ENCODE data around the gene C10orf53. TPM values are rescaled to one million over a fixed set of nuclear protein-coding genes. Genes with fewer than 3 reads are reported as not detected.

The C10orf53 gene
- polyA plus RNA-seq, 1 of the 3 experiments (the other 2 are of a cell fraction), result not detected

DNA sequence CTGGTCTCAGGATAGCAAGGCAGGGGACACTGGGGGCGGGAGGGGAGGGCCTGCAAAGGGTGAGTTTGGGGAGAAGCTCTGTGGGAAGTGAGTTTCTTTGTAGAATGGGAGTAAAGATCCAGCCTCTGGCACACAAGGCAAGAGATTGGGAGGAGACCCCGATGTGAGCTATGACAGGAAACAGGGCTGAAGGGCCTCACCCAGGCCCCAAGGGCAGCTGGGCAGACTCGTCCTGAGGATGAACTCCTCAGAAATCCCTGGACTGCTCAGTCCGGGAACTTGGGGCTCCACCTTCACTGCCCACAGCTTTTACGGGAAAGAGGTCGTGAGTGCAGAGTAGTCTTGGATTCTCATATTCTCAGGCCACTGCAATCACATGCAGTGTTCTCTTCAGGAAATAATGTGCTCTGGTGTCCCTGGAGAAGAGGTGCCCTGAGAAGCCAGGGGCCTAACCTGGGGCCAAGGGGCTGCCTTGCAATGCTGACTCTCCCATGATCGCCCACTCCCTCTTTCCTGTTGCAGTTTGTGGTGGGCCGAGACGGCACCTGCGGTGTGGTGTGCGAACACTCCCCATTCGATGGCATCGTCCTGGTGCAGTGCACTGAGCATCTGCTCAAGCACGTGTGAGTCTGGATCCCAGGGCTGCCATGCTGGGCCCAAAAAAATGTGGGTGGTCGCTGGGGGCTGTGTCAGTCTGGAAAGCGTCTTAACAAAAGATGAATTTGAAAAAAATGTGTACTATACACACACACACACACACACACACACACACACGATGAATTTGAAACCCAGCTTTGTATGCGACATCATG lies 31.3 kb upstream of the C10orf53 start:
- Histone ChIP-seq H3K9me3 (no peaks in the 10 kb centered on the region), H4K20me1 (ENCODE audit: insufficient read depth) (no peaks in the 10 kb centered on the region), H2AFZ (ENCODE audit: low read depth) (no peak overlapping the region), H3K36me3 (replicated peaks in 1 of 2; ENCODE audit: control insufficient read depth in 1 of 2, insufficient read depth in 2 of 2, low read length in 1 of 2) (no peaks in the 10 kb centered on the region), H3K4me3 (ENCODE audit: low read depth in 2 of 2, low read length in 1 of 2) (no peak overlapping the region), H3K27me3 (ENCODE audit: insufficient read depth) (no peaks in the 10 kb centered on the region), H3K9ac (no peak overlapping the region), H3K9me2 (no peaks in the 10 kb centered on the region), H3K27ac (ENCODE audit: low read depth in 2 of 2, low read length in 1 of 2) (no peak overlapping the region), H3K79me2 (ENCODE audit: insufficient read depth) (no peaks in the 10 kb centered on the region), H3F3A (replicated peaks; ENCODE audit: insufficient read depth) (no peaks in the 10 kb centered on the region), H3K4me2 (no peak overlapping the region), H3K4me1 (ENCODE audit: control insufficient read depth in 1 of 2, insufficient read depth in 2 of 2, low read depth in 1 of 2, low read length in 1 of 2) (no peaks in the 10 kb centered on the region; a peak in 1 of 4 replicates)
- POLR2A ChIA-PET, result no interaction called here
- CTCF ChIA-PET, result interaction anchor here (0.7 to 1.0 kb wide), 2 partner anchors 30 to 53 kb away, joined by 3 read pairs; no protein-coding TSS in a partner anchor
- TF ChIP-seq JUND (IDR thresholded peaks at IDR 0.05) (no peak), MXI1 (IDR thresholded peaks at IDR 0.05; ENCODE audit: low read depth, low read length) (no peak), FOXJ3 (CRISPR knock-in tag; IDR thresholded peaks at IDR 0.05) (no peak)
- WGBS (ENCODE audit: low lambda C conversion rate), result 59% methylated on average over 14 of the region's 18 CpGs
- DNase-seq, result no peak

DNA sequence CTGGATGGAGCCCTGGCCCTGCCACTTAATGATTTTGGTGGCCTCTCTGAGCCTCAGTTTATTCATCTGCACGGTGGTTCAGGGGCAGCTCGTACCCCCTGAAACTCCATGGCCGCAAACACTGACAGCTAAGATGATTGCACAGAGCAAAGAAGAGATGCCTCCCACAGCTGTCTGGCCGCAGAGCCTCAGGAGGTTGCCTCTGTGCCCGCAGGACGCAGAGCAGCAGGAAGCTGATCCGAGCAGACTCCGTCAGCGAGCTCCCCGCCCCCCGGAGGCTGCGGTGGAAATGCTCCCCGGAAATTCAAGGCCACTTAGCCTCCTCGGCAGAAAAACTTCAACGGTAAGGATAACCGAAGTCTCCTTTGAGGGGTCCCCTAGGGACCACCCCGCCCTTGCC lies 30.2 kb upstream of the C10orf53 start:
- no peak overlapping the region for H3K4me2 ChIP-seq
- H3K4me3 ChIP-seq (ENCODE audit: low read depth in 2 of 2, low read length in 1 of 2), result no peak overlapping the region
- H3K36me3 ChIP-seq (replicated peaks in 1 of 2; ENCODE audit: control insufficient read depth in 1 of 2, insufficient read depth in 2 of 2, low read length in 1 of 2), result no peaks in the 10 kb centered on the region
- H3K27ac ChIP-seq (ENCODE audit: low read depth in 2 of 2, low read length in 1 of 2), result no peak overlapping the region
- TF ChIP-seq, protein P1, sequence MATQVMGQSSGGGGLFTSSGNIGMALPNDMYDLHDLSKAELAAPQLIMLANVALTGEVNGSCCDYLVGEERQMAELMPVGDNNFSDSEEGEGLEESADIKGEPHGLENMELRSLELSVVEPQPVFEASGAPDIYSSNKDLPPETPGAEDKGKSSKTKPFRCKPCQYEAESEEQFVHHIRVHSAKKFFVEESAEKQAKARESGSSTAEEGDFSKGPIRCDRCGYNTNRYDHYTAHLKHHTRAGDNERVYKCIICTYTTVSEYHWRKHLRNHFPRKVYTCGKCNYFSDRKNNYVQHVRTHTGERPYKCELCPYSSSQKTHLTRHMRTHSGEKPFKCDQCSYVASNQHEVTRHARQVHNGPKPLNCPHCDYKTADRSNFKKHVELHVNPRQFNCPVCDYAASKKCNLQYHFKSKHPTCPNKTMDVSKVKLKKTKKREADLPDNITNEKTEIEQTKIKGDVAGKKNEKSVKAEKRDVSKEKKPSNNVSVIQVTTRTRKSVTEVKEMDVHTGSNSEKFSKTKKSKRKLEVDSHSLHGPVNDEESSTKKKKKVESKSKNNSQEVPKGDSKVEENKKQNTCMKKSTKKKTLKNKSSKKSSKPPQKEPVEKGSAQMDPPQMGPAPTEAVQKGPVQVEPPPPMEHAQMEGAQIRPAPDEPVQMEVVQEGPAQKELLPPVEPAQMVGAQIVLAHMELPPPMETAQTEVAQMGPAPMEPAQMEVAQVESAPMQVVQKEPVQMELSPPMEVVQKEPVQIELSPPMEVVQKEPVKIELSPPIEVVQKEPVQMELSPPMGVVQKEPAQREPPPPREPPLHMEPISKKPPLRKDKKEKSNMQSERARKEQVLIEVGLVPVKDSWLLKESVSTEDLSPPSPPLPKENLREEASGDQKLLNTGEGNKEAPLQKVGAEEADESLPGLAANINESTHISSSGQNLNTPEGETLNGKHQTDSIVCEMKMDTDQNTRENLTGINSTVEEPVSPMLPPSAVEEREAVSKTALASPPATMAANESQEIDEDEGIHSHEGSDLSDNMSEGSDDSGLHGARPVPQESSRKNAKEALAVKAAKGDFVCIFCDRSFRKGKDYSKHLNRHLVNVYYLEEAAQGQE (IDR thresholded peaks at IDR 0.05; ENCODE audit: low read depth, low read length), result no peak
- TF ChIP-seq FOXM1 (IDR thresholded peaks at IDR 0.05; ENCODE audit: low read depth) (no peak), RFX5 (IDR thresholded peaks at IDR 0.05; ENCODE audit: low read length) (no peak), NFIC (IDR thresholded peaks at IDR 0.05; ENCODE audit: borderline replicate concordance) (no peak)
- TF ChIP-seq, protein P2, sequence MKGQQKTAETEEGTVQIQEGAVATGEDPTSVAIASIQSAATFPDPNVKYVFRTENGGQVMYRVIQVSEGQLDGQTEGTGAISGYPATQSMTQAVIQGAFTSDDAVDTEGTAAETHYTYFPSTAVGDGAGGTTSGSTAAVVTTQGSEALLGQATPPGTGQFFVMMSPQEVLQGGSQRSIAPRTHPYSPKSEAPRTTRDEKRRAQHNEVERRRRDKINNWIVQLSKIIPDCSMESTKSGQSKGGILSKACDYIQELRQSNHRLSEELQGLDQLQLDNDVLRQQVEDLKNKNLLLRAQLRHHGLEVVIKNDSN (IDR thresholded peaks at IDR 0.05; ENCODE audit: borderline replicate concordance, low read depth), result no peak
- H3F3A ChIP-seq (replicated peaks; ENCODE audit: insufficient read depth), result no peaks in the 10 kb centered on the region
- no peaks in the 10 kb centered on the region for H3K9me2 ChIP-seq
- POLR2A ChIA-PET, result no interaction called here
- H3K79me2 ChIP-seq (ENCODE audit: insufficient read depth), result no peaks in the 10 kb centered on the region
- DNase-seq, result no peak
- H3K9me3 ChIP-seq, result no peaks in the 10 kb centered on the region
- no peak overlapping the region for H3K9ac ChIP-seq
- H3K27me3 ChIP-seq (ENCODE audit: insufficient read depth), result no peaks in the 10 kb centered on the region
- WGBS (ENCODE audit: low lambda C conversion rate), result 75% methylated on average over 13 of the region's 17 CpGs
- no peak overlapping the region for H2AFZ ChIP-seq (ENCODE audit: low read depth)
- CTCF ChIA-PET, result interaction anchor here (0.7 to 1.2 kb wide), 2 partner anchors 31 to 54 kb away, joined by 3 to 5 read pairs; no protein-coding TSS in a partner anchor
- no peaks in the 10 kb centered on the region for H4K20me1 ChIP-seq (ENCODE audit: insufficient read depth)
- peaks cover 0 to 8% of the 10 kb centered on the region in 2 experiments; a peak in 1 of 4 replicates for H3K4me1 ChIP-seq (ENCODE audit: control insufficient read depth in 1 of 2, insufficient read depth in 2 of 2, low read depth in 1 of 2, low read length in 1 of 2)
